GM12892 (cell line): ENCODE measurements around the gene HMGB1. TPM values are rescaled to one million over a fixed set of nuclear protein-coding genes. Genes with fewer than 3 reads are reported as not detected.

Source experiments
- DNase-seq: peaks from one replicate; pipeline ENCODE4 v3.0.0; 2011; ENCODE audit not compliant: insufficient read length
- FAIRE-seq: peaks from 2 replicates; lab custom pipeline; 2011; peaks lifted over from hg19 to GRCh38; lab: Jason Lieb, UNC
- POLR2A ChIP-seq: IDR thresholded peaks from 2 replicates; pipeline ENCODE4 v1.6.1; 2011; ENCODE audit warnings: low read depth, low read length, control low read depth
- POLR2AphosphoS5 ChIP-seq: IDR thresholded peaks from 2 replicates; pipeline ENCODE4 v1.6.1; 2011; ENCODE audit warnings: low read depth, low read length, control low read depth
- TAF1 ChIP-seq: IDR thresholded peaks from 2 replicates; pipeline ENCODE4 v1.6.1; 2011; ENCODE audit warnings: low read depth, mild to moderate bottlenecking, control low read depth, low read length, borderline replicate concordance
- polyA plus RNA-seq: library from polyadenylated mRNA; unstranded; fragments of >200 nt; gene quantifications from one replicate; pipeline ENCODE4 v1.2.1, GENCODE V29; 2012; ENCODE audit warnings: missing spikeins, inconsistent platforms; ENCODE audit not compliant: missing spikeins

The HMGB1 gene
- 575 TPM for polyA plus RNA-seq

GRCh38 chr13:30465593-30466357 lies at the start of gene HMGB1:
HMGB1 (minus strand) TSS chr13:30465936; CDS start chr13:30463680, 2,256 bp downstream.
- TF ChIP-seq TAF1 (peak; percentile 25), POLR2A (peak; percentile 96), POLR2AphosphoS5 (peak; percentile 89)
- FAIRE-seq (peak; percentile 99), DNase-seq (peak; percentile 87)

GRCh38 chr13:30510811-30511371 lies 45.2 kb upstream of the HMGB1 start:
- TF ChIP-seq TAF1 = no peak
- no peak for TF ChIP-seq POLR2A
- no peak for TF ChIP-seq POLR2AphosphoS5
- DNase-seq = no peak
- FAIRE-seq = no peak

- FAIRE-seq = peak; percentile 36
Measured at GRCh38 chr13:30510091-30510490, 44.4 kb upstream of the HMGB1 start.

GRCh38 chr13:30509254-30510050 lies 43.7 kb upstream of the HMGB1 start:
- FAIRE-seq = no peak
- DNase-seq = no peak
- no peak for TF ChIP-seq TAF1
- no peak for TF ChIP-seq POLR2A
- TF ChIP-seq POLR2AphosphoS5 = no peak

More at GRCh38 chr13:30510091-30510490, 44.4 kb upstream of the HMGB1 start:
- no peak for DNase-seq
- no peak for TF ChIP-seq POLR2AphosphoS5
- TF ChIP-seq TAF1 = no peak
- no peak for TF ChIP-seq POLR2A

- peak; percentile 40 for FAIRE-seq
Measured at GRCh38 chr13:30504081-30504480, 38.3 kb upstream of the HMGB1 start.

GRCh38 chr13:30502237-30502636 lies 36.5 kb upstream of the HMGB1 start:
- DNase-seq = no peak
- TF ChIP-seq POLR2A (no peak), TAF1 (no peak), POLR2AphosphoS5 (no peak)
- FAIRE-seq = no peak

More at GRCh38 chr13:30504081-30504480, 38.3 kb upstream of the HMGB1 start:
- peak; percentile 26 for DNase-seq
- TF ChIP-seq TAF1 (no peak), POLR2AphosphoS5 (no peak), POLR2A (no peak)

GRCh38 chr13:30499338-30499737 lies 33.6 kb upstream of the HMGB1 start:
- FAIRE-seq = no peak
- no peak for DNase-seq
- TF ChIP-seq POLR2A (no peak), TAF1 (no peak), POLR2AphosphoS5 (no peak)

GRCh38 chr13:30496147-30496546 lies 30.4 kb upstream of the HMGB1 start:
- no peak for DNase-seq
- no peak for TF ChIP-seq POLR2AphosphoS5
- no peak for TF ChIP-seq TAF1
- TF ChIP-seq POLR2A = no peak
- FAIRE-seq = no peak

- DNase-seq (no peak), FAIRE-seq (no peak)
- no peak for TF ChIP-seq POLR2A
- no peak for TF ChIP-seq POLR2AphosphoS5
- no peak for TF ChIP-seq TAF1
Measured at GRCh38 chr13:30495746-30496145, 30.0 kb upstream of the HMGB1 start.

GRCh38 chr13:30493658-30494381 lies 28.1 kb upstream of the HMGB1 start:
- no peak for FAIRE-seq
- TF ChIP-seq TAF1 (no peak), POLR2A (no peak), POLR2AphosphoS5 (no peak)
- DNase-seq = no peak

GRCh38 chr13:30487075-30487470 lies 21.3 kb upstream of the HMGB1 start:
- no peak for DNase-seq
- TF ChIP-seq POLR2AphosphoS5 (no peak), TAF1 (no peak), POLR2A (no peak)
- FAIRE-seq = no peak
